HG03558 (cell line): ENCODE data around the gene ATE1.
"Not testable (repeated sequence)": the region's sequence is repeated elsewhere in the genome, so short reads cannot be mapped to it uniquely, and the experiment has no call there.

Source experiments
- ATAC-seq: cut with Tn5 transposase; IDR thresholded peaks from one replicate; pipeline ENCODE4 v1.9.1; 2021; ENCODE audit warnings: moderate number of reproducible peaks; ENCODE audit not compliant: unreplicated experiment; ENCODE audit errors: extremely low read depth

Gene ATE1

DNA sequence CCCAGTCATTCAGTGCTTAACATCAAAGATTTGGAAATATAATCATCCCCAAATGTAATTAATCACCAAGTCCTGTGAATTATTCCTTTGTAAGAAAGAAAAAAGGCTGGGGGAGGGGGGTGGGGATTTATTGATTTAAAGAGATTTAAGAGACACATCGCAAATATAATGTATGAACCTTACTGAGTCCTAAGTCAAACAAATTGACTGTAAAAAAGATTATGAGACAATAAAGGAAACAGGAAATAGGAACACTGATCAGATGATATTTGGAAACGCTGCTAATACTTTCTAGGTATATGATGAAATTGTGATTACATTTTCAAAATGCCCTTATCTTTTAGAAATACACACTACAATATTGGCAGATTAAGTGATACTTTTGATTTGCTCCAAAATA lies 92.5 kb downstream of the ATE1 start:
- no peak for ATAC-seq

DNA sequence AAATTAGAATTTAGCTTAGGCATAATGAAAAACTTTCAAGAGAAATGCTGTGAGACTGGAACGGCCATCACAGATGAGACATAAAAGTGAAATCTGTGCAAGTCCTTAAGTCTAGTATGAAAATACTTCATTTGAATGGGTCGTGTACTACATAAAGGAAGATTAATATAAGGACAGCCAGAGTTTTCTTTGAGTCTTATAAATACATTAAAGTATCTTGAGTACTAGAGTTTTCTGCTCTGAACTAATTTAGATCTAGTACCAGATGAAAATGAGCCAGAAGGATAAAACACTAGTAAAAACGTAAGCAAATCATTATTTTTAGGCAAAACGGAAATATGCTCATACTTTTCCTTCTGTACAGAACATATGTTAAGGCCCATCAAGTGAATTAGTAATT lies 93.1 kb downstream of the ATE1 start:
- no peak for ATAC-seq

DNA sequence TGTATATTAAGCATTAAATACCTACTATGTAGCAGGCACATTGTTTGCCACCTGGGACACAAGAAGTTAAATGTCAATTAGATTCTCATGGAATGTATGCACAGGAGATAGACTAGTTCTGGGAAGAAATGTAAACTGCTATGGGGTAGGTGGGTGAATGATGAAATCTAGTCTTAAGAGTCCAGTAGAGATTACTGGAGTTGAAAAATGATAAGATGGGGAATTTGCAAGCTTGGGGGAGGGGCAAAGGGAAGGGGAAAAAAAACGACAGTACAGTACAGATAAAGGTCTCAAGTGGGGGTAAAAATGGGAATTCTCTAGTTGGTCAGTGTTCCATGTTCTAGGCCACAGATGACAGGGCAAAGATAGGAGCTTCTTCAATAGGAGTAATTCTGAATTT lies 94.4 kb downstream of the ATE1 start:
- ATAC-seq, result no peak

DNA sequence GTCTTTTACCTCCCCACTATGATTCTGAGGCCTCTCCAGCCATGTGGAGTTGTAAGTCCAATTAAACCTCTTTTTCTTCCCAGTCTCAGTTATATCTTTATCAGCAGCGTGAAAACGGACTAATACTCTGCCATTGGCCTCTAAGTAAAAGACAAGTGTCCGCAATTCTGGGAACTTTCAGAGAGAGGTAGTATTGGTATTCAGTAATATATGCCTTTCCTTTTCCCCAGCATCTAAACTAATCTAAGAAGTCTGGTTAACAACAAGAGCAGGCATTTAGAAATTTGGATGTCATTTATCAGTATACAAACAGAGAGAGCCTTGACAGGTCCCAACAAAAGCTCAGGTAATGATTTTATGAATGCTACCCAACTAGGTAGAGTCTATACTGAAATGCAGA lies 95.2 kb downstream of the ATE1 start:
- ATAC-seq, result no peak

DNA sequence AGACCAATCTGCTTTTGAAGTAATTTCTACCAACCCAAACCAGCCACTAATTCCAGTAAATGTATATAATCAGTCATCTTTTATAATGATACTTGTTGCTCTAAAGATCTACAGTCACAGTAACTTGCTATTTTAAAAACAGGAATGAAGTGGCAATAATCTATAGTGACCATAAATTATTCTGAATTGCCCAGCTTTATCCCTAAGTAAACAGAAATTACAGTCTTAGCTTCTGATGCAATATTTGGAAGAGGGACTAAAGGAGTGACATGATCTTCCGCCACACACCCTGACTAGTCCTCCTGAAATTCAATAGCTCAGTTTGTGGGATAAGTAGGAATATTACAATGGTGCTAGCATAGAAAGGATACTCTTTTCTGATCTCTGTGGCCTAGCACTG lies 96.1 kb downstream of the ATE1 start:
- ATAC-seq, result no peak

GRCh38 chr10:121831237-121831636 lies 96.6 kb downstream of the ATE1 start:
- no peak for ATAC-seq

DNA sequence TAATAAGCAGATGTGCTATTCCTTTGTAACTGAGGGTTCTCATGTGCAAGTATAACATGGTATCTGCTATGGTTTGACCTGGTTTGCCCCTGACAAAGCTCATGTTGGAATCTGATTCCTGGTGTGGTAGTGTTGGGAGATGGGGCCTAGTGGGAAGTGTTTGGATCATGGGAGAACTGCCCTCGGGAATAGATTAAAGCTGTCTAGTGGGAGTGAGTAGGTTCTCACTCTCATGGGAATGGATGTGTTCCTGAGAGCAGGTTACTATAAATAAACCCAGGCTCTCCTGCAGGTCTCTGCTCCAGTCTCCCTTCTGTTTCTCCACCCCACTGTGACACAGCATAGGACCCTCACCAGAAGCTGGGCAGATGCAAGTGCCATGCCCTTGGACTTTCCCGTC lies 97.7 kb downstream of the ATE1 start:
- ATAC-seq, result no peak

GRCh38 chr10:121828045-121828444 lies 99.8 kb downstream of the ATE1 start:
- ATAC-seq, result no peak

DNA sequence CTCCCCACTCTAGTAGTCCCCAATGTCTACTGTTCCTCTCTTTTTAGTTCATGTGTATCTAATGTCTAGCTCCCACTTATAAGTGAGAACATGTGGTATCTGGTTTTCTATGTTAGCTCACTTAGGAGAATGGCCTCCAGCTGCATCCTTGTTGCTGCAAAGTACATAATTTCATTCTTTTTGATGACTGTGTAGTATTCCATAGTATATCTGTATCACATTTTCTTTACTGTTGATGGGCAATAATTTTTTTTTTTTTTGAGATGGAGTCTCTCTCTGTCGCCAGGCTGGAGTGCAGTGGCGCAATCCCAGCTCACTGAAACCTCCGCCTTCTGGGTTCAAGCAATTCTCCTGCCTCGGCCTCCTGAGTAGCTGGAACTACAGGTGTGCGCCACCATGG lies 101.1 kb downstream of the ATE1 start:
- not testable (repeated sequence) for ATAC-seq

GRCh38 chr10:121823993-121824463 lies 103.8 kb downstream of the ATE1 start:
- no peak for ATAC-seq

DNA sequence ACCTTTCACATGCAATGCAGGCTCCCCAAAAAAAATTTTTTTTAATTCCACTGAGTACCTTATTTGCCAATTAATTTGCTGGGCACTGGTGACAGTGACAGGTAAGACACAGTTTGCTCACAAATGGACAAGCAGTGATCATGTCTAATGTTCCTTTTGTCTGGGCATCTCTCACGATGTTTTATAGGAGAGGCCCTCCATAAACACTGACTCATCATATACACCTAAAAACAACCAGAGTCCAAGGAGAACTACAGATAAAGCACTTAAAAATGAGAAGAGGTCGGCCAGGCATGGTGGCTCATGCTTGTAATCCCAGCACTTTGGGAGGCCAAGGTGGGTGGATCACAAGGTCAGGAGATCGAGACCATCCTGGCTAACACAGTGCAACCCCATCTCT lies 105.1 kb downstream of the ATE1 start:
- ATAC-seq, result no peak

- no peak for ATAC-seq
Observed at GRCh38 chr10:121822180-121822579, 105.7 kb downstream of the ATE1 start.

- ATAC-seq, result no peak
Observed at GRCh38 chr10:121819049-121819448, 108.8 kb downstream of the ATE1 start.

DNA sequence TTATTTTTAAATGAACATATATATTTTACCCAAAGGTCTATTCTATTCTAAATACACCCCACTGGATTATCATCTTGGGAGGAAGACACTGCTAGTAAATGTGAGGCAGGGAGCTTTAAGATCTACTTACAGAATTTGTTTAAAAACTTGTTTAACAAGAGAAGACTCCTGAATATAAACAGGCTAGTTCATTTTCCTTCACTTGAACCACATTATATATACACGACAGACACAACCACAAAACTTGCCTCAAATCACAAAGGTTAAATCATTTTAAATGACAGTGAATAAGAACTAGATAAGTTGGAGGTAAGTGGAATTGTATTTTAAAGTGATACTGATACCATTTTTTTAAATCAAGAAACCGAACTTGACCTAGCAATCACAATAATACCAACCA lies 109.2 kb downstream of the ATE1 start:
- ATAC-seq, result no peak

- no peak for ATAC-seq
Observed at GRCh38 chr10:121816197-121816596, 111.6 kb downstream of the ATE1 start.

GRCh38 chr10:121813857-121814256 lies 114.0 kb downstream of the ATE1 start:
- ATAC-seq, result no peak

GRCh38 chr10:121813211-121813815 lies 114.5 kb downstream of the ATE1 start:
- no peak for ATAC-seq

DNA sequence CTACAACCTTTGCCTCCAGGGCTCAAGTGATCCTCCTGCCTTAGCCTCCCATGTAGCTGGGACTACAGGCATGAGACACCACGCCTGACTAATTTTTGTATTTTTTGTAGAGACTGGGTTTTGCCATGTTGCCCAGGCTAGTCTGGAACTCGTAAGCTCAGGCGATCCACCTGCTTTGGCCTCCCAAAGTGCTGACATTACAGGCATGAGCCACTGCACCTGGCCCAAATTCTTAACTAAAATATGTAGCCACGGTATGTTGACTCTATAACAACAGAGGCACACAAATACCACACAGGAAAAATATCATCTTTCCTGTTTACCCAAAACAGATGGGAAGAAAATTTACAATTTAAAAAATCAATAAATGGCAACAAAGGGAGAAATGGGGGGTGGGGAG lies 115.8 kb downstream of the ATE1 start:
- no peak for ATAC-seq

DNA sequence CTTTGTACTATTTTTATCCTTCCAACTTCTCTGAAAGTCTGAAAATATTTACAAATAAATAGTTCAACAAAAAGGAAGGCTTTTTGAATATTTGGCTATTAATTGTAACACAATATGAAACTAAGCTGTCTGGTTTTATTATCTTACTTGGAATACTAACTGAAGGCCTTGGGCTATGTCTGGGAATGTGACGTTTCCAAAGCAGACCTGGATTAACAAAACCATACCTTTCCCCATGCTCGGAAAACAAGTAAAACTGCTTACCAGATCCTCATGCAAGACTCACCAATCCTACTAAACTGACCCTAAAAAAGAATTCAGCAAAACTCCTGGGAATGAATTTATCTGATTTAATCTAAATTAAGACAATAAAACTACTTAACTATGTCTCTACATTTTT lies 116.4 kb downstream of the ATE1 start:
- no peak for ATAC-seq

DNA sequence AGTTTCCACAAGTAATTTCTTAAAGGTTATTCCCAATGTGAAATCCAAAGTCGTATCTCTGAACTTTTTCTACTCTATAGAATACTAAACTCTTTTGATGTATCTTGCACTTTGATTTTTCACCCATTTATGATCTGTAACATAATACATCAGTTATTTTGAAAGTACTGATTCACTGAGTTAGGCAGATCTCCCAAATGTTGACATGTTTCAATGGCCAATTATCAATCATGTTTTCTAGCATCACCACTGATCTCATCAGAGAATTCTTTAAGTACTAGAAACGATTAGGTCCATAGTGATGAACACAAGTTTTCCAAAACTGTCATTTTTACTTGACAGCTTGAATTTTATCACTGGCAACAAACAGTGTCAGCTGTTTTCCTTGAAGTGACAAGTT lies 119.0 kb downstream of the ATE1 start:
- ATAC-seq, result no peak

DNA sequence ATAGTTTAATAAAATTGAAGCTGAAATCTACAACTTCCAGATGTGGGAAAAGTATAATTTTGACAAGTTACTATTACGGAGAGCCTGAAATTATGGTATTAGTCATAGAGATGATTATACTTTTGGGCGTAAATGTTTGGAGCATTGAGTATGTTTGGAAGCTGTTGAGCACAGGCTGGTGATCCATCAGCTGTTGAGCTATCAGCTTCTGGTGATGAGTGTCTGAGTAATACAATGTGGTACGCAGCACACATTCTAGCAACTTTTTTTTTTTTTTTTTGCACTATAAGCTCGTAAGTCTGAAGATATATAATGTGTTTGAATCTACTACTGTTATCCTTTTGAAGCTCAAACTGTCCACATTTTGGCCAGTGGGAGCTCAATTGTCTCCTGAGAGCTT lies 123.4 kb downstream of the ATE1 start:
- no peak for ATAC-seq

DNA sequence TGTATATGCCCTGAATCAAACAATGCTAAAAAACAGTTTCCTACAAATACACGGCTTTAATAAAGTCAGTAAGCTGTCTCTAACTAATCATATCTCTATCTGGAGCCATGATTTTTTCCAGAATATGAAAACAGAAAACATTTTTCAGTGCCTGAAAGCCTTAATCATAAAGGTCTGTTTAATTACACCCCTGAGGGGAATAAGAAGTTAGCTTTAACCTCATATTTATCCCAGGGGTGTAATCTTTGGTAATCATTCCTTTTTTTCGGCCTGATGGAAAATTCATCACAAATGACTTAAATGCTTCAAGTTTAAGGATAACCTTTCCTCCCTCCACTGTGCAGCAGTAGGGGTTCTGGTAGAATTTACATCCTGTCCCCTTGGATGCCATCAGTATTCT lies 124.2 kb downstream of the ATE1 start:
- ATAC-seq, result no peak

DNA sequence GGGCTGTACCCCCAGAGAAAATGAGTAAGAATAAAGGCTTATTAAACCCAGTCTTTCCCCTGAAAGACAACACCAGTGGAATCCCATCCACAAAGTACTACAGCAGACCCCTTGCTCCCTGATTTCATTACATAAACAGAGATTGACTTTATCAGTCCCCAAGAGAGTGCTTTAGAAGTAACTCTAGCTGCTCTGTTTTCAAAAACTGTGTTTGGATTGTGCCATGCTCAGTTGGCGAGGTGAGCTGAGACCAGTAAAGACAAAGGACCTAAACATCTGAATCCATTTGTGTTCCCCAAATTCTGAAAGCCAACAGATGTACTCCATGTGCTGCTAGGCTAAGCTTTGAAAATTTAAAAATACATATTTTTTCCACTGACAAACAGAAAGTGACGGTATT lies 127.0 kb downstream of the ATE1 start:
- ATAC-seq, result no peak
